Measurements from ENCODE around the gene LY6G6F.

LY6G6F gene

GRCh38 chr6:31711233-31711632 lies 4.6 kb downstream of the LY6G6F start:
- Histone ChIP-seq H3K36me3 (ENCODE audit: insufficient read depth, low read length) (no peaks in the 10 kb centered on the region), H3K27ac (ENCODE audit: low read depth, low read length, poor library complexity, severe bottlenecking) (no peak overlapping the region), H3F3A (ENCODE audit: insufficient read depth, low read length) (no peaks in the 10 kb centered on the region), H3K27me3 (ENCODE audit: insufficient read depth, low read length) (peaks cover 10% of the 10 kb centered on the region; the same call in 1 of the 2 replicates), H3K9me3 (ENCODE audit: low read length) (no peaks in the 10 kb centered on the region), H4K20me1 (ENCODE audit: insufficient read depth, low read length) (no peaks in the 10 kb centered on the region), H3K9ac (ENCODE audit: low read length) (no peak overlapping the region), H2AFZ (ENCODE audit: low read length) (no peak overlapping the region), H3K4me3 (ENCODE audit: low read depth, low read length, poor library complexity, severe bottlenecking) (no peak overlapping the region), H3K4me1 (ENCODE audit: insufficient read depth, low read length, severe bottlenecking) (no peaks in the 10 kb centered on the region), H3K79me2 (ENCODE audit: insufficient read depth, low read length) (no peaks in the 10 kb centered on the region), H3K4me2 (ENCODE audit: low read length) (no peak overlapping the region), H3K9me2 (ENCODE audit: low read depth, low read length) (no peaks in the 10 kb centered on the region)
- TF ChIP-seq CTCF (IDR thresholded peaks at IDR 0.05; ENCODE audit: low read length) (no peak), EZH2 (IDR thresholded peaks at IDR 0.05; ENCODE audit: borderline replicate concordance, low read length) (no peak)

GRCh38 chr6:31712296-31712695 lies 5.6 kb downstream of the LY6G6F start:
- H3F3A ChIP-seq (ENCODE audit: insufficient read depth, low read length), result 0 out of 2 replicates have a peak, but pooled peaks cover 4% of the 10 kb centered on the region
- no peak overlapping the region for H3K4me3 ChIP-seq (ENCODE audit: low read depth, low read length, poor library complexity, severe bottlenecking)
- H3K27ac ChIP-seq (ENCODE audit: low read depth, low read length, poor library complexity, severe bottlenecking), result no peak overlapping the region
- H2AFZ ChIP-seq (ENCODE audit: low read length), result no peak overlapping the region
- H3K36me3 ChIP-seq (ENCODE audit: insufficient read depth, low read length), result no peaks in the 10 kb centered on the region
- H3K27me3 ChIP-seq (ENCODE audit: insufficient read depth, low read length), result peaks cover 10% of the 10 kb centered on the region; the same call in 1 of the 2 replicates
- H4K20me1 ChIP-seq (ENCODE audit: insufficient read depth, low read length), result no peaks in the 10 kb centered on the region
- H3K9me3 ChIP-seq (ENCODE audit: low read length), result no peaks in the 10 kb centered on the region
- H3K9me2 ChIP-seq (ENCODE audit: low read depth, low read length), result no peaks in the 10 kb centered on the region
- H3K4me1 ChIP-seq (ENCODE audit: insufficient read depth, low read length, severe bottlenecking), result no peaks in the 10 kb centered on the region
- H3K9ac ChIP-seq (ENCODE audit: low read length), result no peak overlapping the region
- no peak overlapping the region for H3K4me2 ChIP-seq (ENCODE audit: low read length)
- TF ChIP-seq CTCF (IDR thresholded peaks at IDR 0.05; ENCODE audit: low read length) (peak; percentile 47), EZH2 (IDR thresholded peaks at IDR 0.05; ENCODE audit: borderline replicate concordance, low read length) (no peak)
- no peaks in the 10 kb centered on the region for H3K79me2 ChIP-seq (ENCODE audit: insufficient read depth, low read length)

GRCh38 chr6:31713465-31713864 lies 6.8 kb downstream of the LY6G6F start:
- Histone ChIP-seq H3K9ac (ENCODE audit: low read length) (no peak overlapping the region), H3K4me2 (ENCODE audit: low read length) (no peak overlapping the region)

More at GRCh38 chr6:31713465-31713864, 6.8 kb downstream of the LY6G6F start:
- Histone ChIP-seq H3K27ac (ENCODE audit: low read depth, low read length, poor library complexity, severe bottlenecking) (no peak overlapping the region), H2AFZ (ENCODE audit: low read length) (no peak overlapping the region), H3K79me2 (ENCODE audit: insufficient read depth, low read length) (no peaks in the 10 kb centered on the region), H3K4me3 (ENCODE audit: low read depth, low read length, poor library complexity, severe bottlenecking) (no peak overlapping the region), H3K27me3 (ENCODE audit: insufficient read depth, low read length) (peaks cover 10% of the 10 kb centered on the region; the same call in 1 of the 2 replicates), H3K4me1 (ENCODE audit: insufficient read depth, low read length, severe bottlenecking) (no peaks in the 10 kb centered on the region), H3K36me3 (ENCODE audit: insufficient read depth, low read length) (no peaks in the 10 kb centered on the region), H3F3A (ENCODE audit: insufficient read depth, low read length) (0 out of 2 replicates have a peak, but pooled peaks cover 4% of the 10 kb centered on the region), H4K20me1 (ENCODE audit: insufficient read depth, low read length) (no peaks in the 10 kb centered on the region), H3K9me2 (ENCODE audit: low read depth, low read length) (no peaks in the 10 kb centered on the region), H3K9me3 (ENCODE audit: low read length) (no peaks in the 10 kb centered on the region)
- TF ChIP-seq CTCF (IDR thresholded peaks at IDR 0.05; ENCODE audit: low read length), result no peak
- TF ChIP-seq EZH2 (IDR thresholded peaks at IDR 0.05; ENCODE audit: borderline replicate concordance, low read length), result no peak

Data from OCI-LY1 (cell line).